Suppressor macrophage treated with lipopolysaccharide for 4 hours (primary cell): ENCODE data around the gene SPATC1L.
"Not testable (repeated sequence)": the region's sequence is repeated elsewhere in the genome, so short reads cannot be mapped to it uniquely, and the experiment has no call there.

Source experiments
- DNase-seq: peaks from one replicate; pipeline ENCODE4 v3.0.0-alpha.2; 2020

SPATC1L gene

DNA sequence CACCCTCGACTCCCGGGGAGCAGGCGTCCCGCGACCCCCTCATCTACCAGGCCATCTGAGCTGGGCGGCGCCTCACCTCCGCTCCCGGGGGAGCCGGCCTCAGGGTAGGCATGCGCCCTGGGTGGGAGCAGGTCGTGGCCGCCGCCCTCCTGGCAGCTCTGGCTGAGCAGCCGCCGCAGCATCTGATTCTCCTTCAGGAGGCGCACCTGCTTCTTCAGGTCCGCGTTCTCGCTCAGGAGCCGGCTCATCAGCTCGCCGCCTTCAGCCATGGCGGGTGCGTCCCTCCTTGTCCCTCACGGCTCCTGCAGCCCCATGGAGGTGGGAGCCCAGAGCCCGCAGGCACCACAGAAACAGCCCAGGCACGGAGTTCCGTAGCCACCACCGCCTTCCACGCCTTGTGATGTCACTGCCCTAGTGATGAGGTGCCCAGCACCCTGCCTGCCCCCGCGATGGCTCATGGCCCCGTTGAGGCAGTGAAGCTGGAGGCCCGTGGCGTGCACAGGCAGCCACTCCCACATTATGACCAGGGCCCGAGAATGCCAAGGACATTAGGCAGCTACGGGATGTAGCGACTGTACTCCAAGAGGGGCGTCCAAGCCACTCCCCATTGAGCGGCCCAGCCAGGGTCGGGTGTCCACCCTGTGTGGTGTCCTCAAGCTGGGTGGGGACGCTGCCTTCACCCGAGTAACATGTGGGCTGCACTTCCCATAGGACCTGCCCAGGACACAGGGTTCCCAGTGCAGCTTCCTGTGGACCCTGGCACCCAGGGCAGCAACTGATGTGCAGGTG is 1.5 kb downstream of the SPATC1L start:
- no peak for DNase-seq

DNA sequence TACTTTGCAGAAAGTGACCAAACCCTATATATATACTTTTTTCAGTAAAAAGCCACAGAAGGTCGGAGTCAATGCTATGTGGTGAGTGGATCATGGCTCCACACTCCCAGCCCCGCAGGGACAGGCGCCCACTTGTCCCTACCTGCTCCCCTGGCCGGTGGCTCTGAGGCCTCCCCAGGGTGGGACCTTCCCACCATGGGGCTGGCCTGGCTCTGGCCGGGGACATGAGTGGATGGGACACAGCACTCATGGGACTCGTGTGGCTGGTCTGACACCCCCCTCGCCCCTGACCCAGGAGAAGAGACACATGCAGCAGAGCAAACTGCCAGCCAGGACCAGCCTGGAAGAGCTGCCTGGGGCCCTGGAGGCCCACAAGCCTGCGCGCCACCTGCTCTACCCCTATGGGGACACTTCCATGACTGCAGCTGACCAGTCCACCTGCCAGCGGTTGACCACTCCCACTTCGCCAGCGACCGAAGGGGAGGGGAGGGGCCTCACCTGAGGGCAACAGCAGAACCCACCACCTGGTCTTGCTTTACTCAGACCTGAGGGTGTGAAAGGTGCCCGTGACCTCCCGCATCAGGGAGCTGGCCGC is 2.2 kb downstream of the SPATC1L start:
- DNase-seq, result no peak

DNA sequence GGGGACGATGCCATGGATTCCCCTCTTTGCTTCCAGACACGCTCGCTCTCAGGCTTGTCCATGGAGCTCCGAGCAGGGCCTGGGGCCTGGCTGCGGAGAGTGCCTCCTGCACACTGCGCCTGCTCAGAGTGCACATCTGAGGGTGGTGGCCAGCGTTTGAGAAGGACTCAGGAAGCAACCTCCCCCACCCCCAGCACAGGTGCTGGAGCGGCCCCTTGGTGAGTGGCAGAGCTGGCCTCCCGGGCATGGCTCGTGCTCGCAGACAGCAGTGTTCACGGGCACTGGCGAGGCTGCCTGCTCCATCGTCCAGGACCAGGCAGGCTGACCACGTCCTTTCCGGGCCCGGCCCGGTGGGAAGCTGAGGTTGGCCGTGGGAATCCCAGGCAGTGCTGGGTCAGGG is 2.8 kb downstream of the SPATC1L start:
- DNase-seq, result no peak

DNA sequence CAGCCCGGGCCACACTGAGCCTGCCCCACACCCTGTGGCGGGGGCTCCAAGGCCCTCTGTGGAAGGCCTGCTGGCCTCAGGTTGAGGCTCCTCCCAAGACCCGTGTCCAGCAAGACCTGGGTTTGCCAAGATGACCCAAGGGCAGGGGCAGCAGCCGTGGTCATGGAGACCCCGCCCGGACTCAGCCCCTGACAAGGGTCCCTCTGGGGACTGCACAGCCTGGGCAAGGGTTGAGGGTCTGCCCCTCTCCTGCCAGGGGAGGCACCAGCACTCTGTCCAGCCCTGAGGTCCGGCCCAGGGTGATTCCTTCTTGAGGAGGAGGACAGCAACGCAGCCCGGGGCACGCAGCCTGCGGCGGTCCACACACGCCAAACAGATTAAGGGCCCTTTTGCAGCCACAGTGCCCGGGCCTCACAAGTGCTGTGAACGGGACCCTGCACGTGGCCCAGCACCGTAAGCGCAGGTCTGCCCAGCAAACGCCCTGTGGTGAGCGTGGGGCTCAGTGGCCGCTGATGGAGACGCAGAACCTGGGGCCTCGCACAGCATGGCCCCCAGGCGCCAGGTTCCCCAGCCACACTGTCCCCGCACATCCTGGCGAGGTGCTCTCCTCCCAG is 3.4 kb downstream of the SPATC1L start:
- DNase-seq, result no peak

DNA sequence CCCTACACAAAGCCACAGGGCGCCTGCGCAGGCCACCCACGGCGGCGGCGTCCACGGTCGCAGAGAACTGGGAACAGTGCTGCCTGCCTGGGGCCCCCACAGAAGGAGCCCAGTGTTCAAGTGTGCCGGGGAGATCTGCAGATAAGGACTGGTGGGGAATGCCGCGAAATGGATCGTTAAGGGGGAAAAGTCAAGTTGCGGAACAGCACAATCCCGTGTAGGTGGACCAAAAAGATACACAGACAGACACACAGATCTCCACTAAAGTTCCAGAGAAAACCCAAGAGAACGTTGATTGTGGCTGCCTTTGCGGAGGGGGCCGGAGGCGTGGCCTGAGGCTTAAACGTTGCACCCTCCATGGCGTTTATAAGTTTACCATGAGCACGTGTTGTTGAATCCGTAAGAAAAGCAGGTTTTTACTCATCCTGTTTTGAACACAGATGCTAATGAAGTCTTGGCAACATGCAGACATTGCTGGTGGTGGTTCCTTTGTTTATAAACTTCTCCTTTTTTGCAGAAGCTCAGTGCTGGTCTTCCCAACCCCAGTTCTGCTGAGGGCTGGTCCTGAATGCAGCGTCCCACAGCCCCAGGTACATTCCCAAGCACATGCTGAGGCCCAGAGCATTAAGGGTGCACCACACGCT is 4.1 kb downstream of the SPATC1L start:
- DNase-seq, result no peak

DNA sequence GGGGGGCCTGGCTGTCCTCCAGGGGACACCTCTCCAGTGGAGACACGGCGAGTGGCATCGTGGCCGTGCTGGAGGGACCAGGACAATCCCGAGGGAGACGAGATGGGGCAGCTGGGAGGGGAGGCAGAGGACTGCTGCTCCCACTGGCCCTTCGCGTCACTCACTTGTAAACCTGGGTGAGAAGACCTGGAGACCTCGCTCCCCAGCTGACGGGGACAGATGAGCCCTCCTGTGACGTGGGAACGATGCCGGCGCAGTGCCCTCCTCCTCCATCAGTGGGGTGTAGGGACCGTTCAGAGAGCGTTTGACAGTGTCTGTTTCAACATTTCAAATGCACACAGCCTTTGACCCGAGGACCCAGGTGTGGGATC is 4.6 kb downstream of the SPATC1L start:
- no peak for DNase-seq

DNA sequence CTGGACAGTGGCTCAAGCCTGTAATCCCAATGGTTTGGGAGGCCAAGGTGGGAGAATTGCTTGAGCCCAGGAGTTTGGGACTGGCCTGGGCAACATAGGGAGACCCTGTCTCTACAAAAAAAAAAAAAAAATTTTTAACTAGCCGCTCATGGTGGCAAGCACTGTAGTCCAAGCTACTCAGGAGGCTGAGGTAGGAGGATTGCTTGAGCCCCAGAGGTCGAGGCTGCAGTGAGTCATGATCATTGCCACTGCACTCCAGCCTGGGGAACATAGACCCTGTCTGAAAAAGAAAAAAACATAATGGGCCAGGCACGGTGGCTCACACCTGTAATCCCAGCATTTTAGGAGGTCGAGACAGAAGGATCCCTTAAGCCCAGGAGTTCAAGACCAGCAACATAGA is 5.3 kb downstream of the SPATC1L start:
- no peak for DNase-seq

DNA sequence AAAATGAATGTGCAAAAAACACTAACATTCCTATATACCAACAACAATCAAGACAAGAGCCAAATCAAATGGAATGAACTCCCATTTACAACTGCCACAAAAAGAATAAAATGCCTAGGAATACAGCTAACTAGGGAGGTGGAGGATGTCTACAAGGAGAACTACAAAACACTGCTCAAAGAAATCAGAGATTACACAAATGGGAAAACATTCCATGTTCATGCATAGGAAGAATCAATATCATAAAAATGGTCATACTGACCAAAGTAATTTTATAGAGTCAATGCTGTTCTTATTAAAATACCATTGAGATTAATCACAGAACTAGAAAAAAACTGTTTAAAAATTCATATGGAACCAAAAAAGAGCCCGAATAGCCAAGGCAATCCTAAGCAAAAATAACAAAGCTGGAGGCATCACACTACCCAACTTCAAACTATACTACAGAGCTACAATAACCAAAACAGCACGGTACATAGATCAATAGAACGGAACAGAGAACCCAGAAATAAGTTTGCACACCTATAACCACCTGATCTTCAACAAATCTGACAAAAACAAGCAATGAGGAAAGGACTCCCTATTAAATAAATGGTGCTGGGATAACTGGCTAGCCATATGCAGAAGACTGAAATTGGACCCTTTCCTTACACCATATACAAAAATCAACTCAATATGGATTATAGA is 7.7 kb downstream of the SPATC1L start:
- DNase-seq, result not testable (repeated sequence)

DNA sequence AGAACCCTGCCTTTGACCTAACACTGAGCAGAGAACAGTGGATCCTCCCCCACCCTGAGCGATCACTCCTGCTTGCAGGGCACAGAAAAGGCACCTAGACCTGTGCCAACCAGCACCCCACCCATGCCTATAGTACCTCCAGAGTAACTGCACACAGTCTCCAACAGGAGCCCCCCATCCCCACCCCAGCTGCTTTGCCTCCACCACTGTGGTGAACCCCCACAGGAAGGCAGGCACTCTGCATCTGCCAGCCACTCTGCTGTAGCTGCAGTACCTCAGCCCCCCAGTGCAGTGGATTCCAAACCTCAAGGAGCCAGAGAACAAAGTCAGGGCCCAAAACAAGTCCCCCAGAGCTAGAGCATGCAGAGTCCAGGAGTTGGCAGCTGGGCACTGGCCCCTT is 10.7 kb downstream of the SPATC1L start:
- DNase-seq, result no peak

DNA sequence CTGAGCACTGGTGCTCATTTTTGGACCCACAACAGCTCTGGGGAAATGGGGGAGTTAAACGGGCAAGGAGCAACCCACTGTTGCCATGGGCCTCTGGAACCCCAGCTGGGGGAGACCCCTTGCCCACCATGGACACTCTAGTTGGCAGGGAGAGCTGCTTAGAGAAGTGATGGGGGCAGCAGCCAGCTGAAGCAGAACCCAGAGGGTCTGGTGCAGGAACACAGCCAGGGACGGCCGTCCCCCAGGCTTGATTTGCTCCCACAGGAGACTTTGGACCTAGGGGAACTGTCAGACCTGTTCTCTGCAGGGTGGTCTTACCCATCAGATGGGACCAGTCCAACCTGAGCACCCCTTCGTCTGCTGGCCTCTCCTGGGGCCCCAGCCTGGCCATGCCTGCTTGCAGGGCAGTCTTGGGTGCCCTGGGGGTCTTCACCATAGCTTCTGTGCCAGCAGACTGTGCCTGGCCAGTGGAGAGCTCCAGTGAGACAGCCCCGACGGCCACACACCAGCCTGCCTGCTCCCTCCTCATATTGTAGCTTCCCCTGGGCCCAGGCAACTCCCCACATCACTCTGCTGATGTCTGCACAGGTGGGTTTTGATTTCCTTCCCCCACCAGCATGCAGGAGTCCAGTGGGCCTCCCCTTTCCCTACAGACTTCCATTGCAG is 11.3 kb downstream of the SPATC1L start:
- no peak for DNase-seq

DNA sequence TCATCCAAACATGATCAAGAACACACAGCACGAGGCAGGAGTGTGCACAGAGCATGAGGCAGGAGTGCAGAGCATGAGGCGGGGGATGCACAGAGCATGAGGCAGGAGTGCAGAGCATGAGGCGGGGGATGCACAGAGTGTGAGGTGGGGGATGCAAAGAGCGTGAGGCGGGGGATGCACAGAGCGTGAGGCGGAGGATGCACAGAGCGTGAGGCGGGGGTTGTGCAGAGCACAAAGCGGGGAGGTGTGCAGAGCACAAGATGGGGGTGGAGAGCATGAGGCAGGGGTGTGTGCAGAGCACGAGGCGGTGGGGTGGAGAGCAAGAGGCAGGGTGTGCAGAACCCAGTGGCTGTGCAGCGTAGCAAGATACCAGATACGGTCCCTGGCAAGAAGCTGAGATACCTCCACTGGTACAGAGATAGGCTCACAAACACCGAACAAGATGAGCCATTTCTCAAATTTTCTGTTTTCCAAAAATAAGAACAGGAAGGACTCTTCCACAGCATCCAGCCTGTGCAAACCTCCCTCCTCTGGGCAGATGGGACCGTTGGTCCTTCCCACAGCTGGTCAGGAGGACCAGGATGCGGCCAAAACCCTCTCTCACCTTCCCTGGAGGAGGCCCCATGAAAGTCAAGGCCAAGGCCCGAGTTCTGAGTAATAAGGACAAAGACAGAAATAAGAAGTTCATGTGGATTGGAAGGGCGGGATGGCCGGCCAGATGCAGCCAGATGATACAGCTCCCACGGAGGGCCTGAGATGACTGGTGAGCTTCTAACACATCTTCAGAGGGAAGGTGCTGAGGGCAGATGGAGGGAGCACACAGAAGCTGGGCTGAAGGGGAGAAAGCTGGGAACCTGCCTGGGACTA is 12.0 kb downstream of the SPATC1L start:
- no peak for DNase-seq

DNA sequence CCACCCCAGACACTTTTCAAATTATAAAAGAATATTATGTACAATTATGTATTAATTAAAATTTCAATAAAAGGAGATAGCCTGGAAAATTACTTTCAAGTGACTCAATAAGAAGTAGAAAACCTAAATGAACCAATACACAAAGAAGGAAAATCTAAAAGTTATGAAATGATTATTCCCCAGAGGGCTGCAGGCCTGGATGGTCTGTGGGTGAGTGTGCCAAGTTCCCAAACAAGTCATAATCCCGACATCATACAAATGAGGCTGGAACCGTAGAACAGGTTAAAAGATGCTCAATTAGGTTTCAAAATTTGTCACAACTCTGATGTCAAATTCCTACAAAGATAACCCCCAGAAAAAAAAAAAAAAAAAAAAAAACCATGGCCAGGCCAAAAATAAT is 12.7 kb downstream of the SPATC1L start:
- DNase-seq, result no peak

DNA sequence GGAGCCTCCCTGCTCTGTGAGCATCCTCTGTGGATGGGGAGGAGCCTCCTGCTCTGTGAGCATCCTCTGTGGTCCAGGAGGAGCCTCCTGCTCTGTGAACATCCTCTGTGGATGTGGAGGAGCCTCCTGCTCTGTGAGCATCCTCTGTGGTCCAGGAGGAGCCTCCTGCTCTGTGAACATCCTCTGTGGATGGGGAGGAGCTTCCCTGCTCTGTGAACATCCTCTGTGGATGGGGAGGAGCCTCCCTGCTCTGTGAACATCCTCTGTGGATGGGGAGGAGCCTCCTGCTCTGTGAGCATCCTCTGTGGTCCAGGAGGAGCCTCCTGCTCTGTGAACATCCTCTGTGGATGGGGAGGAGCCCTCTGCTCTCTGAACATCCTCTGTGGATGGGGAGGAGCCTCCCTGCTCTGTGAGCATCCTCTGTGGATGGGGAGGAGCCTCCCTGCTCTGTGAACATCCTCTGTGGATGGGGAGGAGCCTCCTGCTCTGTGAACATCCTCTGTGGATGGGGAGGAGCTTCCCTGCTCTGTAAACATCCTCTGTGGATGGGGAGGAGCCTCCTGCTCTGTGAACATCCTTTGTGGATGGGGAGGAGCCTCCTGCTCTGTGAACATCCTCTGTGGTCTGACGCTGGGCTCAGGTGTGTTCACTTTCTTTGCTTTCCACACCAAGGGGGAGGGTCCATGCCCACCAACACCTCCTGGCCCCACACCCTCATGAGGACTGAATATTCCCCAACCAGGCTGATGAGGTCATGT is 13.6 kb downstream of the SPATC1L start:
- DNase-seq, result not testable (repeated sequence)

DNA sequence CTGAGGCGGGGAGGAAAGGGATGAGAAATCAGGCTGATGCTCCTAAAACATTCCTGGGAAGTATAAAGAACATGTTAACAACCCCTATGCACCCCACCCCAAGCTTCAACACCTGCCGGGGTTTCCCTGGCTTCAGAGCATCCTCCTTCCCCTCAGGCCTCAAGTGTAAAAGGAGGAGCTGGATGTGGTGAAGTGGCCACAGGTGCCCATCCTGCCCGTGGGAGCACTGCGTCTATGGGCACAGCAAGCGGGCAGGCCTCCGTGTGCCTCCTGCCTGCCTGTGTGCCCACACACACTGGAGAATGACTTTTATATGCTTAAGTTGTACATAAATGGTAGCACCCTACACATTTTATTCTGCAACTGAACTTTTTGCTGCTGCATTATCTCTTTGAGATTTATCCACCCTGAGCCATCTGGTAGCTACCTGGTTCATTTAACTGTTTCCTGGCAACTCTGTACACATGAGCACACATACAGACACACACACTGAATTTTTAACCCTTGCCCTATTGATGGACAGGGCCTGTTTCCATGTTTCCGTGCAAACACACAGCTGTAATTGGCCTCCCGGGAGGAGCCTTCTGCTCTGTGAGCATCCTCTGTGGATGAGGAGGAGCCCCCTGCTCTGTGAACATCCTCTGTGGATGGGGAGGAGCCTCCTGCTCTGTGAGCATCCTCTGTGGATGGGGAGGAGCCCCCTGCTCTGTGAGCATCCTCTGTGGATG is 15.4 kb downstream of the SPATC1L start:
- DNase-seq, result no peak

DNA sequence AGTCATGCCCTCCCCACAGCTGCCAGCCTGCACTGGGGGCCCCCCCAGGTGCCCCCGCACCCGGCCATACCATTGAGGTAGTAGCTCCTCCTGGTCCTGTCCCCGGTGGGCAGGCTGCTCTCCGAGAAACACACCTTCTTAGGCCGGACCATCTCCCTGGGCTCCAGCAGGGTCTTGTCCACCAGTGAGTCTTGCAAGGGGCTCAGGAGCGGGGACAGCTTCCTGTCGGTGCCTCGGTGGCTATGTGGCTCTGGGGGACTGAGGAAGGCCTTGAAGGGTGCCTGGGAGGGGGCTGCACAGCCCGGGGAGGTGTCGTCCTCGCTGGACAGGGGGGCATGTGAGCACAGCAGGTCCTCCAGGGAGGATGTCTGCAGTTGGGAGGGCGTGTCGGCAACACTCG is 16.0 kb downstream of the SPATC1L start:
- DNase-seq, result no peak

DNA sequence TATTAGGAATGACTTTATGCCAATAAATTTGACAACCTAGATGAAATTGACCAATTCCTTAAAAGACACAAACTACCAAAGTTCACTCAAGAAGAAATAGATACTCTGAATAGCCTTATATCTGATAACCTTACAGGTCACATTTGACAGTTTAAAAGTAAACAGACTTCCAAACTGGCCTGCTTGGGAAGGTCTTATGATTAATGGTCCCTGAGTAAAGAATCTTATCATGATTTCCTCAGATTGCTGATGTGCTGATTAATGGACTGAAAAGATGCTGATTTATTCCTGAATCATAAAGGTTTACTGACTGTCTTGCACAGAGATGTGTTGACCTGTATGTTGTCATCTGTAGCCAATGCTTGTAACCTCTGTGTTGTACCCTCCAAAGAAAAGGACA is 19.2 kb downstream of the SPATC1L start:
- DNase-seq, result no peak

DNA sequence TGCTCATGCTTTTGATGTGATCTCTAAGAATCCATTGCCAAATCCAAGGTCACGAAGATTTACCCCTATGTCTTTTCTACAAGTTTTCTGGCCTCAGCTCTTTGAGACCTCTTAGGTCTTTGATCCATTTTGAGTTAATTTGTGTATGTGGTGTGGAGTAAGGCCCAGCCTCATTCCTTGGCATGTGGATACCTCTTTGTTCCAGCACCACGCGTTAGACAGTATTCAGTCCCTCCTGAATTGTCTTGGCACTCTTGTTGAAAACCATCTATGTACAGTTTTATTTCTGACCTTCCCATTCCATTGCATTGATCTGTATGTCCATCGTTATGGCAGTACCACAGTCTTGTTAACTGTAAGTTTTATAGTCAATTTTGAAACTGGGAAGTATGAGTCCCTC is 20.9 kb downstream of the SPATC1L start:
- DNase-seq, result no peak

DNA sequence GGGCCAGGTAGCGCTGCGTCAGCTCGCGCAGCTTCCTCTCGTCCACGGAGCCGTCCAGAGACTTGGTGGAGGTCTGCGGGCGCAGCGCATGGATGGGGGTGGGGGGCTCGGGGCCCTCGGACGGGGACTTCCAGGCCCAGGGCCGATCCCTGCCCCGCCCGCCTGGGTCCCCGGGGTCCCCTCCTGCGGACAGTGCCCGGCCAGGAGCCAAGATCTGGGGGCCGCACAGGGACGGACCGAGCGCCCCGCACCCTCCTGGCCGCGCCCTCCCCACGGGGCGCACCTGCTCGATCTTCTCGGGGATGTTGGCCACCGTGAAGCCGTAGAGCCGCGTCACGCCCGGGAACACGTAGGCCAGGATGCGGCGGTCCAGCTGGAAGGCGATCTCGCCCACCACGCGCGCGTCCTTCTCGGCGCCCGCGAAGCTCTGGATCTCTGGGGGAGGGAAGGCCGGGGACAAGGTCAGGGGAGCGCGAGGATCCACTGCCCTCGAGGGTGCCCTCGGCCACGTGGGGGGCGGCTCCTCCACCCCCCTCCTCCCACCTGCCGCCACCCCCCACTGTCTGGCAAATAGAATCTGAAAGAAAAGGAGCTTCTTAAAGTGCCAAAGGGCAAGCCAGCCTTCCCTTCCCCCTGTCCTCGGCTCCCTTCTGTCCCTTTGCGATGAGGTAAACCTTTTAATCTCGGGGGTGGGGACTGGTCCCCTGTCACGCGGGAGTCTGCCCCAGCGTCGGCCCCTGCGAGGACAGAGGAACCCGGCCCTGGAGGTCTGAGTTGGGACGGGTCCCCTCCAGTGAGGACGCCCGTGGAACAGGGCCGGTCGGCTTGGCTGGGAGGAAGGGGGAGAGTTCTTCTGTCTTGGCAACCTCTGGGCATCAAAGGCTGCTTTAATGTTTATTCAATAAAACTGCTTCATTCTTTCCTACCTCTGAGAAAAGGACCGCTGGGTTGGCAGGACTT is 22.3 kb downstream of the SPATC1L start:
- no peak for DNase-seq
